C4-2B (cell line): ENCODE results near the gene HDDC2.

ENCODE experiments used
- ZFX ChIP-seq: fragments of 450-650 bp; IDR thresholded peaks from 2 replicates; pipeline ENCODE4 v1.6.1; 2017
- TF ChIP-seq, protein P1 (sequence below): fragments of 450-650 bp; conservative IDR thresholded peaks from 2 replicates; pipeline ENCODE4 v1.5.1; 2017; ENCODE audit warnings: mild to moderate bottlenecking

DNA sequence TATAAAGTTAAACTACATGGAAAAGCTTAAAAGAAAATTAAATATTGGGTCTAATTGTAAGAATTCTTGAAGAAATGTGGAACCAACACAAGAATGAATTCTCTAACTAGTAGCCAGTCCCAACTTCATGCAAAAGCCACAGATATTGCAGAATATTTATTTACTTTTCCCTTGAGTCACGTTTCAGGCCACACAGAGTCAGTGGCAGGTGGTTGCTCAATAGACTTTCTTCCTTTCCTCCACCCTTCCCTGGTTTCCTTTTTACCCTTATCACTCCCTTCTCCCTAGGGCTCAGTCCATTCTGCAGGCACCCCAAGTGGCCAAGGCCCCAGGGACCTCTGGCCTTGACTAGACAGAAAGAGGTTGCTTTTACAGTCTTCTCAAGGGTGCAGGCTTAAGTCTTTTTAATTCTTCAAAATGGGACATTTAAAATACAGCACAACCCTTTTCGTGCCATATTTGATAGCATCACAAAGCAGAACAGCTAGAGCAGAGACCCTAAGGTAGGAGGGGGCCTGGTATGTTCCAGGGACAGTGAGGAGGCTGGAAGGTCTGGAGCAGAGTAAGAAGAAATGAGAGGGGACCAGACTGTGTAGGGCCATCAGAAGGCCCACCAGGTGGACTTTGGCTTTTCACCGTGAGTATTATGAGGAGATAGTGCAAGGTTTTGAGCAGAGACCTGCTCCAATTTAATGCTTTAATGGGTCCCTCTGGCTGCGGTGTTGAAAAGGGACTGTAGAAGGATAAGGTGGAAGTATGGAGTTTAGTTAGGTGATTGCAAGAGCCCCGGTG is 65.0 kb downstream of the HDDC2 start:
- TF ChIP-seq, protein P1, sequence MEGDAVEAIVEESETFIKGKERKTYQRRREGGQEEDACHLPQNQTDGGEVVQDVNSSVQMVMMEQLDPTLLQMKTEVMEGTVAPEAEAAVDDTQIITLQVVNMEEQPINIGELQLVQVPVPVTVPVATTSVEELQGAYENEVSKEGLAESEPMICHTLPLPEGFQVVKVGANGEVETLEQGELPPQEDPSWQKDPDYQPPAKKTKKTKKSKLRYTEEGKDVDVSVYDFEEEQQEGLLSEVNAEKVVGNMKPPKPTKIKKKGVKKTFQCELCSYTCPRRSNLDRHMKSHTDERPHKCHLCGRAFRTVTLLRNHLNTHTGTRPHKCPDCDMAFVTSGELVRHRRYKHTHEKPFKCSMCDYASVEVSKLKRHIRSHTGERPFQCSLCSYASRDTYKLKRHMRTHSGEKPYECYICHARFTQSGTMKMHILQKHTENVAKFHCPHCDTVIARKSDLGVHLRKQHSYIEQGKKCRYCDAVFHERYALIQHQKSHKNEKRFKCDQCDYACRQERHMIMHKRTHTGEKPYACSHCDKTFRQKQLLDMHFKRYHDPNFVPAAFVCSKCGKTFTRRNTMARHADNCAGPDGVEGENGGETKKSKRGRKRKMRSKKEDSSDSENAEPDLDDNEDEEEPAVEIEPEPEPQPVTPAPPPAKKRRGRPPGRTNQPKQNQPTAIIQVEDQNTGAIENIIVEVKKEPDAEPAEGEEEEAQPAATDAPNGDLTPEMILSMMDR = no peak
- TF ChIP-seq ZFX = no peak
